H1 (cell line): Measurements from ENCODE around the gene CTSC. TPM values are rescaled to one million over a fixed set of nuclear protein-coding genes. Genes with fewer than 3 reads are reported as not detected.

Experiments
- CTCF ChIA-PET: fragments of 300-600 bp; sonication (Branson Sonifier 250); formaldehyde crosslinking; loops from one replicate; lab custom pipeline; 2021; ENCODE audit not compliant: partially characterized antibody; lab: Charles Lee
- POLR2A ChIA-PET: fragments of 300-600 bp; sonication (Branson Sonifier 250); formaldehyde crosslinking; loops from one replicate; lab custom pipeline; 2021; ENCODE audit warnings: inconsistent platforms; ENCODE audit not compliant: partially characterized antibody; lab: Charles Lee
- DNase-seq, 2 experiments: peaks; one replicate each; pipeline versions ENCODE4 v3.0.0 to v3.0.0-alpha.2; 2010 to 2022; ENCODE audit warnings: low spot score in 2 of 2, low read depth in 1 of 2, mixed read lengths in 1 of 2
- FAIRE-seq: peaks from 2 replicates; lab custom pipeline; 2011; peaks lifted over from hg19 to GRCh38; lab: Jason Lieb, UNC
- H2AFZ ChIP-seq: 2 replicates; pipeline ENCODE4 v1.8.1; 2012; ENCODE audit warnings: low read length, inconsistent platforms
- H2AK5ac ChIP-seq: 2 replicates; pipeline ENCODE4 v1.6.1; 2013; ENCODE audit warnings: low read depth, low read length
- H2BK120ac ChIP-seq: replicated peaks from 2 replicates; pipeline ENCODE3; 2013; ENCODE audit warnings: low read depth, low read length, inconsistent platforms
- H2BK12ac ChIP-seq: 2 replicates; pipeline ENCODE4 v1.6.1; 2013; ENCODE audit warnings: low read depth, low read length
- H2BK15ac ChIP-seq: 2 replicates; pipeline ENCODE4 v1.6.1; 2013; ENCODE audit warnings: low read length
- H2BK20ac ChIP-seq: 2 replicates; pipeline ENCODE4 v1.6.1; 2013; ENCODE audit warnings: low read length
- H2BK5ac ChIP-seq: 2 replicates; pipeline ENCODE4 v1.6.1; 2013; ENCODE audit warnings: low read depth, low read length
- H3K14ac ChIP-seq: 2 replicates; pipeline ENCODE4 v1.6.1; 2013; ENCODE audit warnings: inconsistent platforms; ENCODE audit not compliant: insufficient read length
- H3K18ac ChIP-seq: 2 replicates; pipeline ENCODE4 v1.6.1; 2013; ENCODE audit warnings: low read length; ENCODE audit errors: extremely low read depth
- H3K23ac ChIP-seq: 2 replicates; pipeline ENCODE4 v1.6.1; 2013; ENCODE audit warnings: inconsistent platforms; ENCODE audit not compliant: insufficient read length
- H3K23me2 ChIP-seq: 2 replicates; pipeline ENCODE4 v1.6.1; 2013; ENCODE audit warnings: low read depth, low read length
- H3K27ac ChIP-seq: 2 replicates; pipeline ENCODE4 v1.6.1; 2011; ENCODE audit warnings: low read depth, low read length, inconsistent platforms
- H3K27me3 ChIP-seq, 4 experiments: replicated peaks in 1 of 4; 1 replicate in 1 of 4; 2 replicates in 3 of 4; pipeline versions ENCODE4 v1.6.1 to v1.8.1; 2011 to 2013; ENCODE audit warnings: low read length in 3 of 4, mild to moderate bottlenecking in 3 of 4, inconsistent platforms in 2 of 4, mixed read lengths in 2 of 4, moderate library complexity in 1 of 4; ENCODE audit not compliant: control insufficient read depth in 3 of 4, insufficient read depth in 3 of 4; ENCODE audit errors: extremely low read depth in 1 of 4
- H3K36me3 ChIP-seq, 4 experiments: 2 replicates each; pipeline versions ENCODE4 v1.6.1 to v1.8.1; 2011 to 2013; ENCODE audit warnings: mild to moderate bottlenecking in 4 of 4, low read length in 3 of 4, moderate library complexity in 2 of 4, control low read depth in 1 of 4, inconsistent platforms in 1 of 4; ENCODE audit not compliant: insufficient read depth in 4 of 4, control insufficient read depth in 2 of 4
- H3K4ac ChIP-seq: replicated peaks from 2 replicates; pipeline ENCODE3; 2013; ENCODE audit warnings: low read length, low read depth, mixed read lengths, inconsistent platforms; ENCODE audit not compliant: insufficient read length
- H3K4me1 ChIP-seq, 4 experiments: replicated peaks in 1 of 4; 1 replicate in 1 of 4; 2 replicates in 3 of 4; pipeline versions ENCODE4 v1.6.1 to v1.8.1; 2011 to 2013; ENCODE audit warnings: low read length in 3 of 4, inconsistent platforms in 2 of 4, mixed read lengths in 1 of 4; ENCODE audit not compliant: insufficient read depth in 4 of 4, control insufficient read depth in 3 of 4
- H3K4me2 ChIP-seq, 2 experiments: 2 replicates each; pipeline versions ENCODE4 v1.6.1 to v1.8.1; 2011 to 2013; ENCODE audit warnings: low read depth in 2 of 2, low read length in 2 of 2, control low read depth in 1 of 2, inconsistent platforms in 1 of 2, mild to moderate bottlenecking in 1 of 2; ENCODE audit not compliant: insufficient read depth in 1 of 2
- H3K4me3 ChIP-seq, 4 experiments: fragments of 200-600, 300-600 bp in 1 of 4; sonication (generic), shearing (Covaris generic), sonication (Bioruptor Twin) in 1 of 4; 2 replicates each; pipeline versions ENCODE4 v1.5.1 to v1.8.1; 2011 to 2016; ENCODE audit warnings: low read length in 4 of 4, low read depth in 3 of 4, control low read depth in 2 of 4, inconsistent platforms in 2 of 4, mild to moderate bottlenecking in 2 of 4, mixed read lengths in 1 of 4, moderate library complexity in 1 of 4; ENCODE audit not compliant: insufficient read depth in 2 of 4; ENCODE audit errors: extremely low read depth in 1 of 4
- H3K56ac ChIP-seq: replicated peaks from 2 replicates; pipeline ENCODE3; 2013; ENCODE audit warnings: low read depth, mild to moderate bottlenecking, mixed read lengths, low read length, inconsistent platforms; ENCODE audit not compliant: insufficient read length
- H3K79me1 ChIP-seq: 2 replicates; pipeline ENCODE4 v1.6.1; 2013; ENCODE audit warnings: low read depth, low read length, control low read depth
- H3K79me2 ChIP-seq, 2 experiments: 2 replicates each; pipeline versions ENCODE4 v1.6.1 to v1.8.1; 2012 to 2013; ENCODE audit warnings: low read length in 2 of 2, mild to moderate bottlenecking in 2 of 2, inconsistent platforms in 1 of 2; ENCODE audit not compliant: insufficient read depth in 2 of 2, control insufficient read depth in 1 of 2
- H3K9ac ChIP-seq, 4 experiments: replicated peaks in 1 of 4; 1 replicate in 1 of 4; 2 replicates in 3 of 4; pipeline versions ENCODE4 v1.6.1 to v1.8.1; 2011 to 2013; ENCODE audit warnings: low read depth in 3 of 4, low read length in 3 of 4, control low read depth in 2 of 4, mild to moderate bottlenecking in 2 of 4, moderate library complexity in 2 of 4, inconsistent platforms in 1 of 4; ENCODE audit errors: extremely low read depth in 1 of 4
- H3K9me3 ChIP-seq, 2 experiments: 2 replicates each; pipeline versions ENCODE4 v1.6.1 to v1.8.1; 2012 to 2013; ENCODE audit warnings: mild to moderate bottlenecking in 2 of 2, moderate library complexity in 2 of 2, control low read depth in 1 of 2, inconsistent platforms in 1 of 2, low read depth in 1 of 2, low read length in 1 of 2, mixed read lengths in 1 of 2; ENCODE audit not compliant: insufficient read depth in 2 of 2
- H4K20me1 ChIP-seq, 2 experiments: replicated peaks in 1 of 2; 2 replicates each; pipeline versions ENCODE3 to v1.8.1; 2011 to 2013; ENCODE audit warnings: inconsistent platforms in 2 of 2, low read length in 2 of 2, mild to moderate bottlenecking in 1 of 2; ENCODE audit not compliant: insufficient read depth in 2 of 2, control insufficient read depth in 1 of 2
- H4K5ac ChIP-seq: 2 replicates; pipeline ENCODE4 v1.6.1; 2013; ENCODE audit warnings: low read length, low read depth, mixed read lengths, inconsistent platforms; ENCODE audit not compliant: insufficient read length
- H4K8ac ChIP-seq: 2 replicates; pipeline ENCODE4 v1.8.0; 2013; ENCODE audit warnings: mild to moderate bottlenecking, moderate library complexity, low read length, inconsistent platforms; ENCODE audit not compliant: insufficient read depth; ENCODE audit errors: extremely low read depth
- H4K91ac ChIP-seq: replicated peaks from 2 replicates; pipeline ENCODE3; 2013; ENCODE audit warnings: low read length, mixed read lengths, inconsistent platforms; ENCODE audit not compliant: insufficient read length
- CBX5 ChIP-seq: fragments of 300-800, 300-1000 bp; sonication (generic); IDR thresholded peaks from 2 replicates; pipeline ENCODE4 v1.7.1; 2016; ENCODE audit warnings: antibody characterized with exemption, low read length, low read depth
- CBX8 ChIP-seq: fragments of 300-800, 300-1000 bp; sonication (generic); IDR thresholded peaks from 2 replicates; pipeline ENCODE4 v1.7.1; 2016; ENCODE audit warnings: low read depth, low read length, borderline replicate concordance
- CEBPB ChIP-seq: IDR thresholded peaks from 2 replicates; pipeline ENCODE4 v1.6.1; 2012; ENCODE audit warnings: low read depth, low read length
- CHD2 ChIP-seq: IDR thresholded peaks from 2 replicates; pipeline ENCODE4 v1.6.1; 2012; ENCODE audit warnings: low read length, improper control_type of control experiment
- GABPA ChIP-seq: IDR thresholded peaks from 2 replicates; pipeline ENCODE4 v1.6.1; 2011; ENCODE audit warnings: mild to moderate bottlenecking, low read length, moderate library complexity, borderline replicate concordance; ENCODE audit not compliant: insufficient read depth
- GTF2F1 ChIP-seq: IDR thresholded peaks from 2 replicates; pipeline ENCODE4 v1.6.1; 2012; ENCODE audit warnings: low read depth, low read length, improper control_type of control experiment, borderline replicate concordance
- HDAC6 ChIP-seq: IDR thresholded peaks from one replicate; pipeline ENCODE4 v1.7.1; 2012; ENCODE audit warnings: low read depth, mild to moderate bottlenecking, inconsistent platforms, low read length, moderate library complexity
- KDM1A ChIP-seq: fragments of 200-600, 300-600 bp; sonication (generic); IDR thresholded peaks from 2 replicates; pipeline ENCODE4 v1.7.1; 2016; ENCODE audit warnings: mild to moderate bottlenecking, low read length, borderline replicate concordance
- POU5F1 ChIP-seq: IDR thresholded peaks from 2 replicates; pipeline ENCODE4 v1.6.1; 2011; ENCODE audit warnings: low read depth, mild to moderate bottlenecking, low read length, moderate library complexity
- SAP30 ChIP-seq: fragments of 300-600 bp; sonication (generic); IDR thresholded peaks from 2 replicates; pipeline ENCODE4 v1.7.1; 2012; ENCODE audit warnings: low read length, moderate library complexity, mild to moderate bottlenecking, inconsistent platforms; ENCODE audit not compliant: insufficient read depth, insufficient replicate concordance
- SIN3A ChIP-seq, 2 experiments: IDR thresholded peaks in 1 of 2; conservative IDR thresholded peaks in 1 of 2; 2 replicates each; pipeline ENCODE4 v1.6.1; 2011 to 2012; ENCODE audit warnings: low read length in 2 of 2, improper control_type of control experiment in 1 of 2, low read depth in 1 of 2, mild to moderate bottlenecking in 1 of 2
- SUZ12 ChIP-seq: fragments of 200-600 bp; sonication (generic); IDR thresholded peaks from 2 replicates; pipeline ENCODE4 v1.6.1; 2012; ENCODE audit warnings: mild to moderate bottlenecking, inconsistent platforms, low read length, moderate library complexity, mixed read lengths
- TAF1 ChIP-seq: IDR thresholded peaks from 2 replicates; pipeline ENCODE4 v1.6.1; 2011; ENCODE audit warnings: mild to moderate bottlenecking, low read depth, low read length
- TCF12 ChIP-seq: IDR thresholded peaks from 2 replicates; pipeline ENCODE4 v1.6.1; 2011; ENCODE audit warnings: low read depth, mild to moderate bottlenecking, low read length
- WGBS, 2 experiments: shearing (Covaris generic) in 1 of 2; methylation state at CpG; one replicate each; pipeline versions ENCODE4 v1.1.6 to v1.1.7; 2013 to 2015; ENCODE audit warnings: low lambda C conversion rate in 2 of 2, mixed read lengths in 2 of 2, inconsistent platforms in 1 of 2, low coverage in 1 of 2, missing lambda C conversion rate in 1 of 2; ENCODE audit not compliant: insufficient replicate concordance in 2 of 2, insufficient coverage in 1 of 2, insufficient read length in 1 of 2; ENCODE audit errors: extremely low coverage in 1 of 2, missing lambda C conversion rate in 1 of 2; 5-methylcytosine and 5-hydroxymethylcytosine counted together
- polyA plus RNA-seq, 7 experiments: library from polyadenylated mRNA; depleted of rRNA in 3 of 7; stranded (reverse) in 5 of 7; unstranded in 2 of 7; fragments of >200 nt in 5 of 7; fragments of 200-250 nt in 2 of 7; gene quantifications; 1 replicate in 5 of 7; 2 replicates in 1 of 7; 4 replicates in 1 of 7; pipeline versions ENCODE4 v1.2.1 to v1.2.3, GENCODE V29; 2011 to 2013; ENCODE audit warnings: missing spikeins in 2 of 7, mixed read lengths in 2 of 7
- total RNA-seq: library from RNA; stranded (reverse); fragmentation: NEBNext Ultra II Directional; extraction: Animal tissue kit (Norgen Biotek cat#: 25700); gene quantifications from 2 replicates; pipeline ENCODE4 v1.2.1, GENCODE V29; 2021

The CTSC gene
- total and polyA plus RNA-seq, 2 of the 8 experiments (the other 6 are each of a cell fraction or from before 2014, with no cell fraction given), result 347 to 369 TPM

DNA sequence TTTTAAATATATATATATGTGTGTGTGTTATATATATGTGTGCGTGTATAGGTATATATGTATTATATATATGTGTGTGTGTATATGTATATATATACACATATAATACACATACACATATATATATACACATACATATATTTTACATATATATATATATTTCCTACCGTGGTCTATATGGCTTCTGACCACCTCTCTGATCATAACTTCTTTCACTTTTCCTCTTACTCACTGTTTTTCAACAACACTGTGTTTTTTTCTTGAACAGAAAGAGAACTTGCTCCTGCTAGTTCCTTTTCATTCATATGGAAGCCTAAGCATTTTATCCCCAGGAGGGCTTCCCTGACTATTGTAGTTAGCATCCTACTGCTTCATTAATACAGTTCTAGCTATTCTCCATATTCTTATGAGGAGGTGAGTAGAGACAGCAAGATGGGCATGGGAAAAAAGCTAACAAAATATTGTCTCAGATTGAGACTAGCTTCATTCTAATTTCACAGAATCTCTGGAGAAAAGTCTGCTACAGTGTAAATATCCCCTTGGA lies 38.5 kb upstream of the CTSC start:
- FAIRE-seq (no peak), DNase-seq (no peak)
- CTCF ChIA-PET, result interaction anchor here (1.1 to 1.5 kb wide), 3 partner anchors 34 to 110 kb away, joined by 3 to 5 read pairs (median 3); no protein-coding TSS in a partner anchor
- TF ChIP-seq TAF1, result no peak
- TF ChIP-seq HDAC6, result no peak
- no peak for TF ChIP-seq KDM1A
- TF ChIP-seq POU5F1, result no peak
- TF ChIP-seq SAP30, result no peak
- TF ChIP-seq CBX8, result no peak
- TF ChIP-seq CEBPB, result no peak
- TF ChIP-seq CBX5, result no peak
- TF ChIP-seq GABPA, result no peak
- no peak for TF ChIP-seq CHD2
- no peak for TF ChIP-seq SUZ12
- TF ChIP-seq SIN3A (conservative IDR thresholded peaks at IDR 0.05 in 1 of 2, IDR thresholded peaks at IDR 0.05 in 1 of 2; ENCODE audit: low read depth in 1 of 2, low read length in 2 of 2), result no peak
- TF ChIP-seq GTF2F1, result no peak
- no peak for TF ChIP-seq TCF12

More for the DNA sequence above, 38.5 kb upstream of the CTSC start:
- Histone ChIP-seq H4K5ac (no peak overlapping the region), H3K4me2 (peak overlapping the region in 1 of 2 experiments; percentile 24; a peak in 1 of 4 replicates), H4K8ac (no peak overlapping the region), H3K27me3 (no peaks in the 10 kb centered on the region), H3K27ac (no peak overlapping the region), H2BK5ac (no peak overlapping the region), H2BK12ac (no peak overlapping the region), H4K20me1 (no peaks in the 10 kb centered on the region), H3K4me1 (peaks cover 0 to 5% (median 1%) of the 10 kb centered on the region in 4 experiments; a peak in 2 of 7 replicates), H2BK20ac (no peak overlapping the region), H3K9ac (no peak overlapping the region), H2BK15ac (no peak overlapping the region), H4K91ac (no peak overlapping the region), H3K79me2 (no peaks in the 10 kb centered on the region), H2AK5ac (no peak overlapping the region), H3K9me3 (no peaks in the 10 kb centered on the region), H3K23ac (no peak overlapping the region), H3K56ac (no peak overlapping the region), H3K79me1 (no peaks in the 10 kb centered on the region), H3K18ac (no peak overlapping the region), H3K14ac (no peak overlapping the region), H3K36me3 (no peaks in the 10 kb centered on the region), H2BK120ac (no peak overlapping the region), H3K4ac (no peak overlapping the region), H3K4me3 (no peak overlapping the region), H3K23me2 (no peaks in the 10 kb centered on the region), H2AFZ (no peak overlapping the region)
- WGBS, 2 experiments, result 80% methylated on average over 2 of the region's 2 CpGs; no CpG with 5 or more reads in 1 of the 2 experiments
- POLR2A ChIA-PET, result no interaction called here
